ENCODE measurements around the gene GREB1.

The GREB1 gene

GRCh38 chr2:11644293-11644692 lies 110.4 kb downstream of the GREB1 start:
- H3K4me3 ChIP-seq (ENCODE audit: low read length) = no peak overlapping the region
- DNase-seq (ENCODE audit: low read depth) = no peak
- no peak for TF ChIP-seq CTCF (conservative IDR thresholded peaks at IDR 0.05; ENCODE audit: low read depth, low read length)

GRCh38 chr2:11646530-11646929 lies 112.7 kb downstream of the GREB1 start:
- TF ChIP-seq CTCF (conservative IDR thresholded peaks at IDR 0.05; ENCODE audit: low read depth, low read length) = no peak
- no peak overlapping the region for H3K4me3 ChIP-seq (ENCODE audit: low read length)
- DNase-seq (ENCODE audit: low read depth) = no peak

GRCh38 chr2:11647834-11648600 lies 114.2 kb downstream of the GREB1 start:
- no peak overlapping the region for H3K4me3 ChIP-seq (ENCODE audit: low read length)
- TF ChIP-seq CTCF (conservative IDR thresholded peaks at IDR 0.05; ENCODE audit: low read depth, low read length) = peak; percentile 57
- no peak for DNase-seq (ENCODE audit: low read depth)

DNA sequence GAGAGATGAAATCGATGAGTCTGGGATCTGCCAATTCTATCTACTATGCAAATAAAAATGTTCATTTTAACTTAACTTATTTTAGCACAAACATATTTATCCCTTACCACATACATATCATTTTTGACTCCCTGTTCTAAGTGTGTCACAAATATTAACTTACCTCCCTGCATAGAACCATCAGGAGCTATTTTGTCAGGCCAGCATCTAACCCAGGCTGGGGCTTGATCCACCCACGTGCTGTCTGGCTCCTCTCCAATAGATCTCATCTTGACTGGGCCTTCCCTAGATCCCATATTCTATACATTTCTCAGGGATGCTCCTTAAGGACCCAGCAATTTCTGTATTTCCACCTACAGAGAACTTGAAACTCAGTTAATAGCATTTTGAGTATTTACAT lies 115.2 kb downstream of the GREB1 start:
- DNase-seq (ENCODE audit: low read depth) = no peak
- TF ChIP-seq CTCF (conservative IDR thresholded peaks at IDR 0.05; ENCODE audit: low read depth, low read length) = no peak
- H3K4me3 ChIP-seq (ENCODE audit: low read length) = no peak overlapping the region

DNA sequence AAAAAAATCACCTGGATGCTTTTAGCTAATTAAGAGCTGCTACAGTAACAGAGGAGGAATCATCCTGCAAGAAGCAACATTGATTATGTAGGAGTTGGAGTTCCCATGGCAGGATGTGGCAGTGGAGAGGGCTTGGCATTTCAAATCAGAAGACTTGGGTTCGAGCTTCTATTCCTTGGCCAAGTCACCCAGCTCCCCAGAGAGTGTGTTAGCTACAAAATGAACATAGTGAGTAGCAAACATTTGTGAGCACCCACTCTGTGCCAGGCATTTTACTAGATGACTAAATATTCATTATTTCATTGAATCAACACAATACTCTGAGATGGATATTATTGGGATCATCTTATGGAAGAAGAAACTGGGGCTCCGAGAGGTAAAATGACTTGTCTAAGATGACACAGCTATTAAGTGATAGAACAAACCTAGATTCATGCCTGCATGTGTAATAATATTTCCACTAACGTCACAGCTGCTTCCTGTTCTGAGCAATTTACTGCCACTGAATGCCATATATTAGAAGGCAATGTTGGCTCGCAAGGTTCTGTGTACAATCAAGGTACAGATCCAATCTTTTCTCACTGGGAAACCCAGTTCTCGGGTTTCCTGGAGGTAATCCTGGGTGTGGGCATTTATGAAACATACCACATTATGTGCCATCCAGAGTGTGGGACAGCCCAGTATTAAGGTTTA lies 118.2 kb downstream of the GREB1 start:
- no peak overlapping the region for H3K4me3 ChIP-seq (ENCODE audit: low read length)
- no peak for DNase-seq (ENCODE audit: low read depth)
- no peak for TF ChIP-seq CTCF (conservative IDR thresholded peaks at IDR 0.05; ENCODE audit: low read depth, low read length)

DNA sequence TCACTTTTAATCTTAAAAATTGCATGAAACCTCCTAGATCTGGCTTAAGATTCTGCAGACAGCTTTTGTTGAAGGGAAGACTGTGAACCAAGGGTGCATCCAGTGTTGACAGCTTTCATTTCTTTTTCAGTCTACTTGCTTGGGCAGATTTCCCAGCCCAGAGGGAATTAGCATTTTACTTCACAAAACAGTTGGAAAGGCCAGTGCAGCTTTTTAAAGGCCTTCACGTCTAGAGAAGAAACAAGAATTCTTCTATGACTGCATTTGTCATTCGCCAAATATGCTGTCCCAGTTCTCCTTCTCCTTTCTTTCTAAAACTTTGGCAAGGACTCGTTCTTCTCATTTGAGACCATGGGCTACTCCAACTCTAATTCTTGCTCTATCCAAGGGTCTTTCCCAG lies 118.7 kb downstream of the GREB1 start:
- no peak for DNase-seq (ENCODE audit: low read depth)
- no peak overlapping the region for H3K4me3 ChIP-seq (ENCODE audit: low read length)
- TF ChIP-seq CTCF (conservative IDR thresholded peaks at IDR 0.05; ENCODE audit: low read depth, low read length) = no peak

DNA sequence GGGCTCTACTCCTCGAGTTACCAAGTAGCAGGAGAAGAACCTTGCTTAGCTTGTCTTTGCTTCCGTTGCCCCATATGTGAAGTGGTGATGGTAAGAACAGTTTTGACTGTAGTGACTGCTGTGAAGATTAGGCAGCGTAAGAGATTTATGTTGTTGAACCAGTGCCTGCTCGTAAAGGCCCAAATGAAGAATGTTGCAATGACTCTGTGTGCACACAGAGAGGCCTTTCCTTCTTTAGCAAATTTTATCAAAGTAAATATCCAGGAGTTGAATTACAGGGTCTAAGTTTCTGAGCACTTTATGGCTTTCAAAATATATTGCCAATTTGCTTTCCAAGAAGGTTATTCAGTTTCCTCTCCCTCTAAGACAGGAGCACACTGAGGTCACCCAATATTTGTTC lies 121.7 kb downstream of the GREB1 start:
- no peak for TF ChIP-seq CTCF (conservative IDR thresholded peaks at IDR 0.05; ENCODE audit: low read depth, low read length)
- H3K4me3 ChIP-seq (ENCODE audit: low read length) = no peak overlapping the region
- no peak for DNase-seq (ENCODE audit: low read depth)

Measured in retinal pigment epithelial cell (primary cell).